Measurements from ENCODE around the gene SERINC5.
"Not testable (repeated sequence)": the region's sequence is repeated elsewhere in the genome, so short reads cannot be mapped to it uniquely, and the experiment has no call there.

SERINC5 gene

GRCh38 chr5:80255811-80256712 lies at the start of gene SERINC5:
SERINC5 (minus strand) TSS chr5:80256048; CDS start chr5:80255922, 126 bp downstream.
- ATAC-seq = peak; percentile 82
- no peak for TF ChIP-seq TCF4 (CRISPR knock-in tag; IDR thresholded peaks at IDR 0.05; ENCODE audit: borderline replicate concordance)
- TF ChIP-seq ESRRG (CRISPR knock-in tag; IDR thresholded peaks at IDR 0.05) = 0 out of 2 replicates have a peak, but pooled peaks have one; percentile 16

- ATAC-seq = no peak
- TF ChIP-seq CSRNP3 (CRISPR knock-in tag; IDR thresholded peaks at IDR 0.05) = no peak
- TF ChIP-seq SNAI2 (CRISPR knock-in tag; IDR thresholded peaks at IDR 0.05) = no peak
Observed at GRCh38 chr5:80302636-80303035, 46.8 kb upstream of the SERINC5 start.

- not testable (repeated sequence) for ATAC-seq
Observed at GRCh38 chr5:80301342-80301741, 45.5 kb upstream of the SERINC5 start.

- not testable (repeated sequence) for ATAC-seq
Observed at GRCh38 chr5:80300796-80301195, 44.9 kb upstream of the SERINC5 start.

- TF ChIP-seq ZFP30 (CRISPR knock-in tag; IDR thresholded peaks at IDR 0.05) (no peak), ARNTL (CRISPR knock-in tag; IDR thresholded peaks at IDR 0.05; ENCODE audit: borderline replicate concordance, low read depth) (no peak), CSRNP3 (CRISPR knock-in tag; IDR thresholded peaks at IDR 0.05) (no peak), ESRRG (CRISPR knock-in tag; IDR thresholded peaks at IDR 0.05) (no peak)
- no peak for ATAC-seq
Observed at GRCh38 chr5:80300125-80300524, 44.3 kb upstream of the SERINC5 start.

- no peak for TF ChIP-seq PATZ1 (CRISPR knock-in tag; IDR thresholded peaks at IDR 0.05; ENCODE audit: borderline replicate concordance)
- TF ChIP-seq ZFP3 (CRISPR knock-in tag; IDR thresholded peaks at IDR 0.05) = no peak
- no peak for TF ChIP-seq TSHZ2 (CRISPR knock-in tag; IDR thresholded peaks at IDR 0.05)
- no peak for TF ChIP-seq ZFP30 (CRISPR knock-in tag; IDR thresholded peaks at IDR 0.05)
- TF ChIP-seq PPARA (CRISPR knock-in tag; IDR thresholded peaks at IDR 0.05; ENCODE audit: borderline replicate concordance) = no peak
- TF ChIP-seq ARNTL (CRISPR knock-in tag; IDR thresholded peaks at IDR 0.05; ENCODE audit: borderline replicate concordance, low read depth) = no peak
- TF ChIP-seq TCF4 (CRISPR knock-in tag; IDR thresholded peaks at IDR 0.05; ENCODE audit: borderline replicate concordance) = no peak
- TF ChIP-seq SNAI2 (CRISPR knock-in tag; IDR thresholded peaks at IDR 0.05) = no peak
- TF ChIP-seq ZNF8 (CRISPR knock-in tag; IDR thresholded peaks at IDR 0.05) = no peak
- no peak for TF ChIP-seq CSDC2 (CRISPR knock-in tag; IDR thresholded peaks at IDR 0.05)
- TF ChIP-seq CREB5 (CRISPR knock-in tag; IDR thresholded peaks at IDR 0.05; ENCODE audit: low read depth) = no peak
- no peak for TF ChIP-seq CSRNP3 (CRISPR knock-in tag; IDR thresholded peaks at IDR 0.05)
- TF ChIP-seq OSR1 (CRISPR knock-in tag; IDR thresholded peaks at IDR 0.05) = no peak
- no peak for TF ChIP-seq POU6F1 (CRISPR knock-in tag; IDR thresholded peaks at IDR 0.05; ENCODE audit: borderline replicate concordance, low read depth)
- no peak for TF ChIP-seq RARB (CRISPR knock-in tag; IDR thresholded peaks at IDR 0.05)
- ATAC-seq = no peak
Observed at GRCh38 chr5:80299601-80300000, 43.8 kb upstream of the SERINC5 start.

Data from SK-N-SH treated with all-trans-retinoic acid at 6 μM for 48 hours (cell line).